GM10248 (cell line): ENCODE data around the gene MAP4.

Experiments used
- CTCF ChIA-PET: fragments of 300-600 bp; sonication (Branson Sonifier 250); formaldehyde crosslinking; extraction: SDS; loops from one replicate; lab custom pipeline; 2021; ENCODE audit warnings: antibody characterized with exemption; lab: Yijun Ruan, JAX
- POLR2A ChIA-PET: fragments of 350-650 bp; sonication (Branson Sonifier 250); formaldehyde crosslinking; extraction: SDS; loops from one replicate; lab custom pipeline; 2020; ENCODE audit warnings: antibody characterized with exemption; lab: Yijun Ruan, JAX
- DNase-seq: peaks from one replicate; pipeline ENCODE4 v3.0.0; 2012; ENCODE audit errors: extremely low spot score
- CTCF ChIP-seq: IDR thresholded peaks from 2 replicates; pipeline ENCODE4 v1.5.1; 2012; ENCODE audit warnings: mild to moderate bottlenecking, low read depth; ENCODE audit errors: extremely low read depth, missing control alignments, control extremely low read depth

Gene MAP4

GRCh38 chr3:47852604-47853602 lies 163.3 kb downstream of the MAP4 start:
- no peak for DNase-seq
- POLR2A ChIA-PET, result interaction anchor here (0.7 kb wide), 1 partner anchor 55 kb away, joined by 7 read pairs; no protein-coding TSS in a partner anchor
- no peak for TF ChIP-seq CTCF
- CTCF ChIA-PET, result no interaction called here

DNA sequence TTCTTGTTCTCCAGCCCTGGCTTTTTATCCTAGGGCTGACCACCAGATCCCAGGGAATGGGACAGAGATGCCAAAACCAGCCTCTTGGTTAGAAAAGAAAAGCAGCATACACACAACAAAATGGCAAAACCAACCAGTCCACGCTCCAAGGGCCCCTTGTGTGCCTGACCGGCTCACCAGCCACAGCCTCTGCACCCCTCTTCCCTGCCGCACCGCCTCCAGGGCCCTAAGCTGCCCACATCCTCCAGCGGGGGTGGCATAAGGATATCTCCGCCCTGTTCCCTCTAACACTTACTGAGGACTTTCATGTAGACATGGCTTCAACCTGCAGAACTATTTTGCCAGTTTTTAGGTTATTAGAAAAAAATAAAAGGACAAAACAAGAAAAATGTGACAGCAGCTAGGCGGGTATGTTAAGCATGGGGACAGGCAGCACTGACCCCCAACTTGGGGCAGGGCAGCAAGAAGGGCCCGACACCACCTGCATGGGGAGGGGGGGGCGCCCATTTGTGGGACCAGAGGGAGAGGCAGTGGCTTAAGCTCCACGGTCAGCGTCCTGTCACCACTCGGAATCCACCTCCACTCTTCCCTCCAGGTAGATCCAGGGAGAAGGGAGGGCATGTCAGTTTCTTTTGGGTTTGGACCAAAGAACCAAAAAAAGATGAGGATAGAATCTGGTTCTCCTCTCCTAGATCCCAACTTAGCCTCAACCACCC lies 164.2 kb downstream of the MAP4 start:
- POLR2A ChIA-PET, result no interaction called here
- no peak for TF ChIP-seq CTCF
- DNase-seq, result no peak
- CTCF ChIA-PET, result interaction anchor here (1.0 kb wide), 1 partner anchor 299 kb away, joined by 3 read pairs; no protein-coding TSS in a partner anchor

GRCh38 chr3:47850564-47851410 lies 165.4 kb downstream of the MAP4 start:
- ChIA-PET CTCF (interaction anchor here (1.0 to 2.4 kb wide), 5 partner anchors 12 to 301 kb away, joined by 3 to 7 read pairs (median 5); no protein-coding TSS in a partner anchor), POLR2A (no interaction called here)

GRCh38 chr3:47849699-47850563 lies 166.3 kb downstream of the MAP4 start:
- no peak for TF ChIP-seq CTCF
- ChIA-PET POLR2A (interaction anchor here (0.9 kb wide), 1 partner anchor 12 kb away, joined by 3 read pairs; no protein-coding TSS in a partner anchor), CTCF (interaction anchor here (0.7 to 2.4 kb wide), 6 partner anchors 11 to 327 kb away, joined by 3 to 7 read pairs (median 4); no protein-coding TSS in a partner anchor)
- DNase-seq, result no peak

More at GRCh38 chr3:47850564-47851410, 165.4 kb downstream of the MAP4 start:
- no peak for DNase-seq
- no peak for TF ChIP-seq CTCF

DNA sequence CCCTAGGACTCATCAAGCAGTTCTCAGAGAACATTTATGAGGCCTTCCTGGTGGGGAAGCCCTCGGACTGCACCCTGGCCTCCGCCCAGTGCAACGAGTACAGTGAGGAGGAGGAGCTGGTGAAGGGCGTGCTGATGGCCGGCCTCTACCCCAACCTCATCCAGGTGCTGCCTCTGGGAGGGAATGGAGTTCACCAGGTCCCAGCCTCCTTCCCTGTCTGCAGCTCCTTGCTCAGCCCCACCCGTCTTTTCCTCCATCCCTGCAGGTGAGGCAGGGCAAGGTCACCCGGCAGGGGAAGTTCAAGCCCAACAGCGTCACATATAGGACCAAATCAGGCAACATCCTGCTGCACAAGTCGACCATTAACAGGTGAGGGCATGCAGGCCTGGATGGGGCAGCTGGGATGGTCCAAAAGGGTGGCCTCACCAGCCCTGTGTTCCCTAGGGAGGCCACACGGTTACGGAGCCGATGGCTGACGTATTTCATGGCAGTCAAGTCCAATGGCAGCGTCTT lies 167.0 kb downstream of the MAP4 start:
- POLR2A ChIA-PET, result interaction anchor here (0.9 kb wide), 1 partner anchor 13 kb away, joined by 3 read pairs; no protein-coding TSS in a partner anchor
- TF ChIP-seq CTCF, result no peak
- DNase-seq, result no peak
- CTCF ChIA-PET, result interaction anchor here (0.7 to 2.4 kb wide), 5 partner anchors 10 to 327 kb away, joined by 3 to 7 read pairs (median 6); no protein-coding TSS in a partner anchor
